GM12878 (cell line): ENCODE measurements around the gene LENEP. TPM values are rescaled to one million over a fixed set of nuclear protein-coding genes. Genes with fewer than 3 reads are reported as not detected.

Experiments
- ATAC-seq: fragments of 200-7000 bp; cut with Tn5 transposase; 3 replicates; pipeline ENCODE4 v1.9.1; 2020; ENCODE audit warnings: mild to moderate bottlenecking, moderate library complexity
- BruUV-seq: library from RNA; stranded (reverse); fragments of 400-500 nt; replicated peaks from 2 replicates; lab custom pipeline; 2021; lab: Mats Ljungman, UMichigan
- CTCF ChIA-PET: fragments of 300-600 bp; sonication (Branson Sonifier 250); formaldehyde crosslinking; extraction: SDS; loops from one replicate; lab custom pipeline; 2021; ENCODE audit warnings: inconsistent platforms; lab: Yijun Ruan, JAX
- POLR2A ChIA-PET: fragments of 350-600 bp; formaldehyde crosslinking; extraction: SDS; loops from one replicate; lab custom pipeline; 2021; ENCODE audit warnings: inconsistent platforms; lab: Charles Lee
- RAD21 ChIA-PET: fragments of 300-600 bp; sonication (Branson Sonifier 250); formaldehyde crosslinking; loops from one replicate; lab custom pipeline; 2023; ENCODE audit warnings: antibody characterized with exemption; ENCODE audit not compliant: unreplicated experiment; lab: Charles Lee
- SMC1A ChIA-PET: fragments of 300-600 bp; sonication (Branson Sonifier 250); formaldehyde crosslinking; loops from one replicate; lab custom pipeline; 2023; ENCODE audit not compliant: unreplicated experiment, uncharacterized antibody; lab: Charles Lee
- DNase-seq: peaks from one replicate; pipeline ENCODE4 v3.0.0-alpha.2; 2011; ENCODE audit warnings: low read depth, low spot score
- FAIRE-seq: peaks from 3 replicates; lab custom pipeline; 2011; peaks lifted over from hg19 to GRCh38; lab: Jason Lieb, UNC
- H2AFZ ChIP-seq: 2 replicates; pipeline ENCODE4 v1.6.0; 2011; ENCODE audit warnings: low read depth, low read length, control low read depth; ENCODE audit not compliant: control insufficient read depth
- H3K27ac ChIP-seq: 2 replicates; pipeline ENCODE4 v1.5.1; 2011; ENCODE audit warnings: control low read depth; ENCODE audit not compliant: control insufficient read depth, insufficient read depth
- H3K27me3 ChIP-seq, 2 experiments: replicated peaks in 1 of 2; 2 replicates each; pipeline versions ENCODE4 v1.6.0 to v1.6.1; 2011; ENCODE audit warnings: low read length in 1 of 2; ENCODE audit not compliant: control insufficient read depth in 2 of 2, insufficient read depth in 2 of 2
- H3K36me3 ChIP-seq, 2 experiments: 2 replicates each; pipeline ENCODE4 v1.5.1; 2011; ENCODE audit warnings: low read length in 1 of 2; ENCODE audit not compliant: control insufficient read depth in 2 of 2, insufficient read depth in 2 of 2
- H3K4me1 ChIP-seq: 2 replicates; pipeline ENCODE4 v1.6.1; 2011; ENCODE audit warnings: mild to moderate bottlenecking, low read length, moderate library complexity, mixed read lengths; ENCODE audit not compliant: control insufficient read depth, insufficient read depth
- H3K4me2 ChIP-seq: 2 replicates; pipeline ENCODE4 v1.6.0; 2011; ENCODE audit warnings: control low read depth; ENCODE audit not compliant: control insufficient read depth, insufficient read depth
- H3K4me3 ChIP-seq: fragments of 200-600 bp; sonication (generic); 2 replicates; pipeline ENCODE4 v1.5.1; 2016
- H3K79me2 ChIP-seq: 2 replicates; pipeline ENCODE4 v1.6.0; 2011; ENCODE audit warnings: low read length; ENCODE audit not compliant: control insufficient read depth, insufficient read depth
- H3K9ac ChIP-seq: 2 replicates; pipeline ENCODE4 v1.8.0; 2011; ENCODE audit warnings: low read length, control low read depth, mixed read lengths; ENCODE audit not compliant: control insufficient read depth, insufficient read depth
- H3K9me3 ChIP-seq: replicated peaks from 3 replicates; pipeline ENCODE4 v1.5.1; 2011; ENCODE audit warnings: mild to moderate bottlenecking, low read length; ENCODE audit not compliant: control insufficient read depth, insufficient read depth
- H4K20me1 ChIP-seq: 2 replicates; pipeline ENCODE4 v1.6.0; 2011; ENCODE audit not compliant: control insufficient read depth, insufficient read depth
- BACH1 ChIP-seq: fragments of 450-650 bp; IDR thresholded peaks from 2 replicates; pipeline ENCODE4 v1.6.1; 2017; ENCODE audit warnings: mild to moderate bottlenecking, borderline replicate concordance
- CHD2 ChIP-seq: IDR thresholded peaks from 2 replicates; pipeline ENCODE4 v1.6.1; 2011; ENCODE audit warnings: low read depth, low read length, improper control_type of control experiment, borderline replicate concordance
- CREM ChIP-seq: IDR thresholded peaks from 2 replicates; pipeline ENCODE4 v1.6.1; 2014; ENCODE audit warnings: antibody characterized with exemption, low read depth
- HCFC1 ChIP-seq: fragments of 150-350 bp; IDR thresholded peaks from 2 replicates; pipeline ENCODE4 v1.6.1; 2014; ENCODE audit warnings: low read length
- IRF4 ChIP-seq: IDR thresholded peaks from 2 replicates; pipeline ENCODE4 v1.6.1; 2011; ENCODE audit warnings: low read depth, low read length
- MEF2A ChIP-seq: IDR thresholded peaks from 2 replicates; pipeline ENCODE4 v1.6.1; 2011; ENCODE audit warnings: low read depth, mild to moderate bottlenecking, low read length, moderate library complexity; ENCODE audit not compliant: insufficient read depth
- TCF7 ChIP-seq: IDR thresholded peaks from 2 replicates; pipeline ENCODE4 v1.6.1; 2014; ENCODE audit warnings: antibody characterized with exemption, borderline replicate concordance
- WGBS: methylation state at CpG from one replicate; pipeline ENCODE4 v1.1.6; 2016; ENCODE audit warnings: low lambda C conversion rate; ENCODE audit not compliant: insufficient replicate concordance, insufficient coverage; ENCODE audit errors: missing lambda C conversion rate; 5-methylcytosine and 5-hydroxymethylcytosine counted together
- in situ Hi-C: fragments of 300-500 bp; cut with MboI; formaldehyde crosslinking; loops from 9 replicates; pipeline ENCODE4 v1.14.3; 2018; ENCODE audit warnings: mixed read lengths
- intact Hi-C: fragments of 100-400 bp; cut with micrococcal nuclease; formaldehyde crosslinking; loops from one replicate; pipeline ENCODE4 v1.14.2; 2022; ENCODE audit not compliant: unreplicated experiment
- polyA plus RNA-seq, 11 experiments: library from polyadenylated mRNA; depleted of rRNA in 4 of 11; unstranded in 6 of 11; stranded (reverse) in 5 of 11; fragments of >200 nt; fragmentation: Nextera tagmentation in 4 of 11; fragmentation: Illumina TruSeq in 1 of 11; extraction: Ambion mirVana in 4 of 11; extraction: Trizol in 1 of 11; gene quantifications; 1 replicate in 1 of 11; 2 replicates in 10 of 11; pipeline versions ENCODE4 v1.2.1 to v1.2.3, GENCODE V29; 2011 to 2016; ENCODE audit warnings: inconsistent platforms in 2 of 11, missing spikeins in 2 of 11, low read depth in 1 of 11
- total RNA-seq, 4 experiments: library from RNA; depleted of rRNA in 3 of 4; stranded (reverse); fragments of >200 nt in 3 of 4; fragmentation: Illumina TruSeq in 1 of 4; extraction: Trizol in 1 of 4; gene quantifications; 2 replicates each; pipeline versions ENCODE4 v1.2.1 to v1.2.3, GENCODE V29; 2013 to 2021
- TF ChIP-seq, protein P1 (sequence below): fragments of 150-350 bp; IDR thresholded peaks from 2 replicates; pipeline ENCODE4 v1.6.1; 2014; ENCODE audit warnings: mild to moderate bottlenecking, low read depth, low read length
- TF ChIP-seq, protein P2 (sequence below): fragments of 450-650 bp; IDR thresholded peaks from 2 replicates; pipeline ENCODE4 v1.6.1; 2014; ENCODE audit warnings: mild to moderate bottlenecking
- TF ChIP-seq, protein P3 (sequence below): IDR thresholded peaks from 2 replicates; pipeline ENCODE4 v1.6.1; 2012; ENCODE audit warnings: low read depth, low read length, improper control_type of control experiment
- TF ChIP-seq, protein P4 (sequence below), 3 experiments: IDR thresholded peaks in 2 of 3; conservative IDR thresholded peaks in 1 of 3; 2 replicates each; pipeline ENCODE4 v1.5.1; 2011; ENCODE audit warnings: low read depth in 3 of 3, low read length in 3 of 3, mild to moderate bottlenecking in 3 of 3, control low read depth in 2 of 3, moderate library complexity in 2 of 3, inconsistent platforms in 1 of 3, mixed read lengths in 1 of 3; ENCODE audit not compliant: control insufficient read depth in 2 of 3, insufficient read depth in 1 of 3; ENCODE audit errors: extremely low read depth in 1 of 3

Gene LENEP
- total and polyA plus RNA-seq, 10 of the 15 experiments (the other 5 are each of a cell fraction or from before 2014, with no cell fraction given) = 0.27 to 1.1 (median 0.64) TPM; not detected in 7

DNA sequence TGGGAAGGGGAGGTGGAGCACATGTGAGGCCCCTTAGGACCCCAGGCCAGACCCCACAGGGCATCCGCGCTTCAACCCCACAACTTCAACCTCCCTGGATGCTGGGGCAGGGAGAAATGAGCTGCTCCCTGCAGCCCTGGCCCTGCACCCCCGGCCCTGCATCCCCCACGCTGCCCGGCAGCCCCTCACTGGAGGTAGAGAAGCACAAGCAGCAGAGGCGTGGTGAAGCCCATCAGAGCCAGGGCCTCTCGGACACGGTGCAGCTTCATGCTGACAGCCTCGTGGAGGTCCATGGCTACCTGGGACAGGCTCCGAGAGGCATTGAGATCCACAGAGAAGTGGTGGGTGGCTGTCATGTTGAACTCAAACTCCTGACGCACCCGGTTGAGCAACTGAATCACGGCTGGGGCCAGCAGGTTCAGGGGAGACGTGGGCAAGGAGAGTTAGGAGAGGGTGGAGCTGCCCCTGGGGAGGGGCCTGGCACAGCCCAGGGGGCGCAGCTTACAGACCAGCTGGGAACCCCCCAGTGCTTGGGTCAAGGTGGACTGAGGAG is 36.9 kb downstream of the LENEP start (continued):
- TF ChIP-seq, protein P1, sequence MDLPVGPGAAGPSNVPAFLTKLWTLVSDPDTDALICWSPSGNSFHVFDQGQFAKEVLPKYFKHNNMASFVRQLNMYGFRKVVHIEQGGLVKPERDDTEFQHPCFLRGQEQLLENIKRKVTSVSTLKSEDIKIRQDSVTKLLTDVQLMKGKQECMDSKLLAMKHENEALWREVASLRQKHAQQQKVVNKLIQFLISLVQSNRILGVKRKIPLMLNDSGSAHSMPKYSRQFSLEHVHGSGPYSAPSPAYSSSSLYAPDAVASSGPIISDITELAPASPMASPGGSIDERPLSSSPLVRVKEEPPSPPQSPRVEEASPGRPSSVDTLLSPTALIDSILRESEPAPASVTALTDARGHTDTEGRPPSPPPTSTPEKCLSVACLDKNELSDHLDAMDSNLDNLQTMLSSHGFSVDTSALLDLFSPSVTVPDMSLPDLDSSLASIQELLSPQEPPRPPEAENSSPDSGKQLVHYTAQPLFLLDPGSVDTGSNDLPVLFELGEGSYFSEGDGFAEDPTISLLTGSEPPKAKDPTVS = no peak
- TF ChIP-seq, protein P2, sequence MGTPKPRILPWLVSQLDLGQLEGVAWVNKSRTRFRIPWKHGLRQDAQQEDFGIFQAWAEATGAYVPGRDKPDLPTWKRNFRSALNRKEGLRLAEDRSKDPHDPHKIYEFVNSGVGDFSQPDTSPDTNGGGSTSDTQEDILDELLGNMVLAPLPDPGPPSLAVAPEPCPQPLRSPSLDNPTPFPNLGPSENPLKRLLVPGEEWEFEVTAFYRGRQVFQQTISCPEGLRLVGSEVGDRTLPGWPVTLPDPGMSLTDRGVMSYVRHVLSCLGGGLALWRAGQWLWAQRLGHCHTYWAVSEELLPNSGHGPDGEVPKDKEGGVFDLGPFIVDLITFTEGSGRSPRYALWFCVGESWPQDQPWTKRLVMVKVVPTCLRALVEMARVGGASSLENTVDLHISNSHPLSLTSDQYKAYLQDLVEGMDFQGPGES = no peak
- no peak for TF ChIP-seq HCFC1
- TF ChIP-seq, all 136 proteins: peak for 0

DNA sequence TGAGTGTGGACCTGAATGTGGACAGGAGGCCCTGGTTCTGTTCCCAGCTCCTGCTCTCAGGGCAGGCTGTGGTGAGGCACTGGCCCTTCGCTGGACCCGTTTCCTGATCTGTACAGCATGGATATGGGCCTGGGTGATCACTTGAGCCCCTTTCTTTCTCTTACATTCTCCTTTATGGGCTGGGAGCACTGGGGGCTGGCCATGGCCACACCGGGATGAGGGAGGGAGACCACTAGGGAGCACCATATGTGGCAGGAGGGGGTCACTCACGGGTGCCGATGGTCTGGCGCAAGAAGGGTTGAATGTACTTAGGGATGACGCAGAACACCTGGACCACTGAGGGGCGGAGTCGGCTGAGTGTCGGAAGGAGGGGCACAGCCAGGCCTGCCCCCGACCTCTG is 37.5 kb downstream of the LENEP start:
- no peak overlapping the region for H3K9ac ChIP-seq
- TF ChIP-seq, protein P3, sequence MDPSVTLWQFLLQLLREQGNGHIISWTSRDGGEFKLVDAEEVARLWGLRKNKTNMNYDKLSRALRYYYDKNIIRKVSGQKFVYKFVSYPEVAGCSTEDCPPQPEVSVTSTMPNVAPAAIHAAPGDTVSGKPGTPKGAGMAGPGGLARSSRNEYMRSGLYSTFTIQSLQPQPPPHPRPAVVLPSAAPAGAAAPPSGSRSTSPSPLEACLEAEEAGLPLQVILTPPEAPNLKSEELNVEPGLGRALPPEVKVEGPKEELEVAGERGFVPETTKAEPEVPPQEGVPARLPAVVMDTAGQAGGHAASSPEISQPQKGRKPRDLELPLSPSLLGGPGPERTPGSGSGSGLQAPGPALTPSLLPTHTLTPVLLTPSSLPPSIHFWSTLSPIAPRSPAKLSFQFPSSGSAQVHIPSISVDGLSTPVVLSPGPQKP = no peak
- TF ChIP-seq MEF2A (no peak), TCF7 (no peak), CHD2 (no peak), IRF4 (no peak), BACH1 (no peak), CREM (no peak)
- TF ChIP-seq, protein P4, sequence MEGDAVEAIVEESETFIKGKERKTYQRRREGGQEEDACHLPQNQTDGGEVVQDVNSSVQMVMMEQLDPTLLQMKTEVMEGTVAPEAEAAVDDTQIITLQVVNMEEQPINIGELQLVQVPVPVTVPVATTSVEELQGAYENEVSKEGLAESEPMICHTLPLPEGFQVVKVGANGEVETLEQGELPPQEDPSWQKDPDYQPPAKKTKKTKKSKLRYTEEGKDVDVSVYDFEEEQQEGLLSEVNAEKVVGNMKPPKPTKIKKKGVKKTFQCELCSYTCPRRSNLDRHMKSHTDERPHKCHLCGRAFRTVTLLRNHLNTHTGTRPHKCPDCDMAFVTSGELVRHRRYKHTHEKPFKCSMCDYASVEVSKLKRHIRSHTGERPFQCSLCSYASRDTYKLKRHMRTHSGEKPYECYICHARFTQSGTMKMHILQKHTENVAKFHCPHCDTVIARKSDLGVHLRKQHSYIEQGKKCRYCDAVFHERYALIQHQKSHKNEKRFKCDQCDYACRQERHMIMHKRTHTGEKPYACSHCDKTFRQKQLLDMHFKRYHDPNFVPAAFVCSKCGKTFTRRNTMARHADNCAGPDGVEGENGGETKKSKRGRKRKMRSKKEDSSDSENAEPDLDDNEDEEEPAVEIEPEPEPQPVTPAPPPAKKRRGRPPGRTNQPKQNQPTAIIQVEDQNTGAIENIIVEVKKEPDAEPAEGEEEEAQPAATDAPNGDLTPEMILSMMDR (IDR thresholded peaks at IDR 0.05 in 2 of 3, conservative IDR thresholded peaks at IDR 0.05 in 1 of 3; ENCODE audit: control insufficient read depth in 2 of 3, extremely low read depth in 1 of 3, insufficient read depth in 1 of 3, low read depth in 3 of 3, low read length in 3 of 3) = no peak

More for the DNA sequence above, 37.5 kb downstream of the LENEP start:
- Histone ChIP-seq H3K9me3 (no peaks in the 10 kb centered on the region), H3K79me2 (no peaks in the 10 kb centered on the region), H3K4me3 (no peak overlapping the region), H3K4me1 (no peaks in the 10 kb centered on the region), H2AFZ (no peak overlapping the region), H3K27me3 (no peaks in the 10 kb centered on the region; a peak in 2 of 4 replicates), H3K27ac (no peak overlapping the region), H3K36me3 (no peaks in the 10 kb centered on the region), H4K20me1 (no peaks in the 10 kb centered on the region), H3K4me2 (no peak overlapping the region)
- DNase-seq (no peak), FAIRE-seq (no peak), ATAC-seq (no peak)
- CTCF ChIA-PET = no interaction called here
- no TSS peak for BruUV-seq
- POLR2A ChIA-PET = no interaction called here
- RAD21 ChIA-PET = no interaction called here
- WGBS = 58% methylated on average over 8 of the region's 11 CpGs
- intact Hi-C loops = no loop called here
- SMC1A ChIA-PET = interaction anchor here (0.7 kb wide), 1 partner anchor 15 kb away, joined by 3 read pairs; no protein-coding TSS in a partner anchor
- in situ Hi-C loops = no loop called here
